Measurements from ENCODE around the gene USB1. TPM values are rescaled to one million over a fixed set of nuclear protein-coding genes. Genes with fewer than 3 reads are reported as not detected.

The USB1 gene
- total RNA-seq, 1 experiment from 2014 or later: 18.7 TPM

- Histone ChIP-seq H3F3A (ENCODE audit: low read length, unreplicated experiment) (no peaks in the 10 kb centered on the region), H3K4me1 (ENCODE audit: insufficient read depth, low read length) (no peaks in the 10 kb centered on the region), H4K20me1 (ENCODE audit: low read length) (no peaks in the 10 kb centered on the region), H3K4me3 (ENCODE audit: low read length) (no peak overlapping the region), H3K4me2 (ENCODE audit: low read length) (no peak overlapping the region), H3K9me2 (replicated peaks; ENCODE audit: low read length) (no peaks in the 10 kb centered on the region), H3K9ac (ENCODE audit: low read length) (no peak overlapping the region), H3K27me3 (ENCODE audit: low read length) (no peaks in the 10 kb centered on the region), H3K79me2 (ENCODE audit: low read length) (no peaks in the 10 kb centered on the region), H3K9me3 (ENCODE audit: low read length) (no peaks in the 10 kb centered on the region), H2AFZ (ENCODE audit: low read length) (no peak overlapping the region), H3K27ac (ENCODE audit: low read length) (no peak overlapping the region), H3K36me3 (ENCODE audit: low read depth, low read length) (no peaks in the 10 kb centered on the region)
- BruUV-seq (replicated peaks): no TSS peak
- ATAC-seq (no peak), DNase-seq (no peak)
- POLR2A ChIA-PET (ENCODE audit: unreplicated experiment): no interaction called here
- intact Hi-C loops (cut with micrococcal nuclease): no loop called here
- CTCF ChIA-PET: no interaction called here
- no peak for TF ChIP-seq CTCF (conservative IDR thresholded peaks at IDR 0.05; ENCODE audit: low read depth, low read length)
- TF ChIP-seq EZH2phosphoT487 (IDR thresholded peaks at IDR 0.05; ENCODE audit: borderline replicate concordance, low read length): no peak
- no peak for TF ChIP-seq EZH2 (IDR thresholded peaks at IDR 0.05; ENCODE audit: low read length, unreplicated experiment)
Observed at GRCh38 chr16:58057121-58057520, 55.9 kb downstream of the USB1 start.

GRCh38 chr16:58057784-58058183 is 56.6 kb downstream of the USB1 start:
- H3K4me1 ChIP-seq (ENCODE audit: insufficient read depth, low read length): no peaks in the 10 kb centered on the region
- CTCF ChIA-PET: no interaction called here

GRCh38 chr16:58062821-58063220 is 61.6 kb downstream of the USB1 start:
- Histone ChIP-seq H2AFZ (ENCODE audit: low read length) (no peak overlapping the region), H3K9me2 (replicated peaks; ENCODE audit: low read length) (no peaks in the 10 kb centered on the region), H3K4me2 (ENCODE audit: low read length) (no peak overlapping the region), H3F3A (ENCODE audit: low read length, unreplicated experiment) (no peaks in the 10 kb centered on the region), H3K27me3 (ENCODE audit: low read length) (no peaks in the 10 kb centered on the region), H3K79me2 (ENCODE audit: low read length) (no peaks in the 10 kb centered on the region), H3K4me1 (ENCODE audit: insufficient read depth, low read length) (no peaks in the 10 kb centered on the region), H3K9ac (ENCODE audit: low read length) (no peak overlapping the region), H4K20me1 (ENCODE audit: low read length) (no peaks in the 10 kb centered on the region), H3K27ac (ENCODE audit: low read length) (no peak overlapping the region), H3K36me3 (ENCODE audit: low read depth, low read length) (no peaks in the 10 kb centered on the region), H3K4me3 (ENCODE audit: low read length) (no peak overlapping the region), H3K9me3 (ENCODE audit: low read length) (no peaks in the 10 kb centered on the region)
- TF ChIP-seq CTCF (conservative IDR thresholded peaks at IDR 0.05; ENCODE audit: low read depth, low read length) (no peak), EZH2 (IDR thresholded peaks at IDR 0.05; ENCODE audit: low read length, unreplicated experiment) (no peak), EZH2phosphoT487 (IDR thresholded peaks at IDR 0.05; ENCODE audit: borderline replicate concordance, low read length) (no peak)
- no peak for DNase-seq
- intact Hi-C loops (cut with micrococcal nuclease): no loop called here
- no TSS peak for BruUV-seq (replicated peaks)
- ATAC-seq: no peak
- CTCF ChIA-PET: no interaction called here
- POLR2A ChIA-PET (ENCODE audit: unreplicated experiment): no interaction called here

More at GRCh38 chr16:58057784-58058183, 56.6 kb downstream of the USB1 start:
- Histone ChIP-seq H4K20me1 (ENCODE audit: low read length) (no peaks in the 10 kb centered on the region), H3K27me3 (ENCODE audit: low read length) (no peaks in the 10 kb centered on the region), H3K9me3 (ENCODE audit: low read length) (no peaks in the 10 kb centered on the region), H3K9ac (ENCODE audit: low read length) (no peak overlapping the region), H3F3A (ENCODE audit: low read length, unreplicated experiment) (no peaks in the 10 kb centered on the region), H3K9me2 (replicated peaks; ENCODE audit: low read length) (no peaks in the 10 kb centered on the region), H3K79me2 (ENCODE audit: low read length) (no peaks in the 10 kb centered on the region), H2AFZ (ENCODE audit: low read length) (no peak overlapping the region), H3K4me2 (ENCODE audit: low read length) (no peak overlapping the region), H3K4me3 (ENCODE audit: low read length) (no peak overlapping the region), H3K36me3 (ENCODE audit: low read depth, low read length) (no peaks in the 10 kb centered on the region), H3K27ac (ENCODE audit: low read length) (no peak overlapping the region)
- POLR2A ChIA-PET (ENCODE audit: unreplicated experiment): no interaction called here
- DNase-seq (no peak), ATAC-seq (no peak)
- intact Hi-C loops (cut with micrococcal nuclease): no loop called here
- BruUV-seq (replicated peaks): no TSS peak
- TF ChIP-seq EZH2phosphoT487 (IDR thresholded peaks at IDR 0.05; ENCODE audit: borderline replicate concordance, low read length) (no peak), EZH2 (IDR thresholded peaks at IDR 0.05; ENCODE audit: low read length, unreplicated experiment) (no peak), CTCF (conservative IDR thresholded peaks at IDR 0.05; ENCODE audit: low read depth, low read length) (no peak)
